ENCODE data around the gene FBN2. TPM values are rescaled to one million over a fixed set of nuclear protein-coding genes. Genes with fewer than 3 reads are reported as not detected.
"Not testable (repeated sequence)": the region's sequence is repeated elsewhere in the genome, so short reads cannot be mapped to it uniquely, and the experiment has no call there.

The FBN2 gene
- total and polyA plus RNA-seq, 9 donors, result 0.23 to 3.5 (median 1.0) TPM

DNA sequence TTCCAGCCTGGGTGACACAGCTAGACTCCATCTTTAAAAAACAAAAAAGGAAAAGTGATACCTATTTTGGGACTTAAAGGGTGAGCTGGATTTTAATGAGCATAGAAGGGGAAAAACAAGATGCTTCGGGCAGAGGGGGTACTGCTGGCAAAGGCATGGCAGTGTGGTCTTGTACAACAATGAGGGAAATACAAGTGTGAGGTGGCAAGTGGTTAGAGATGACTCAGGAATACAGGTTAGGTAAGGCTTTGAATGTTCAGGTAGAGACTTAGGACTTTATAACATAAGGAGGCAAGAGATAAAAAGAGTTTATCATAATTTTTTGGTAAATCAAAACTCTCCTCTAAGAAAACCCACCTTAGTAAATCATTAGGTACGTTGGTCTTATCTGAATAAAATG, 132.9 kb downstream of the FBN2 start:
- intact Hi-C loops (cut with DNase I), result no loop called here
- 81 to 85% (median 85%) methylated on average over 2 of the region's 2 CpGs for WGBS, 3 donors
- Histone ChIP-seq H3K4me3 (no peak overlapping the region), H3K27ac (no peak overlapping the region), H3K9me3 (no peaks in the 10 kb centered on the region), H3K4me1 (ENCODE audit: insufficient read depth) (peaks cover 1% of the 10 kb centered on the region), H3K27me3 (no peaks in the 10 kb centered on the region), H3K36me3 (no peaks in the 10 kb centered on the region)
- no peak for TF ChIP-seq CTCF (IDR thresholded peaks at IDR 0.05)
- TF ChIP-seq POLR2A (IDR thresholded peaks at IDR 0.05), result no peak
- no peak for TF ChIP-seq EP300 (IDR thresholded peaks at IDR 0.05)
- no peak for DNase-seq

DNA sequence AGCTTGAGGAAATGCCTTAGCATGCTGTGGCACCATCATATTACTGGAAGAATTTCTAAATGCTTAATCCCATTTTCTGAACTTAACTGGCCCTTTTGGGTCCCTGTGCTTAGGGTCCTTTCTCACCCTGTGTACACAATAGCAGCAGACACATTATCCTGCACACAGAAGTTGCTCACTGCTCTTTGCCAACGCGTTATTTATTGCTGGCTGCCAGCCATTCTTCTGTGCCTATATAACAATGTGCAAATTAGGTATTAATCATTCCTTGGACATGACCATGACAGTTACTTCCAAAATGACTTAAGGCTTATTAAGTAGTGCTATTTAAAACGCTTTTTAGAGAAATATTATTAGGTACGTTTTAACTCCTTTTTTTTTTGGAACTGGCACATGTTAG, 134.7 kb downstream of the FBN2 start:
- H3K27ac ChIP-seq, result no peak overlapping the region
- TF ChIP-seq POLR2A (IDR thresholded peaks at IDR 0.05) (no peak), CTCF (IDR thresholded peaks at IDR 0.05) (no peak), EP300 (IDR thresholded peaks at IDR 0.05) (no peak)
- no peak overlapping the region for H3K4me3 ChIP-seq
- peaks cover 1% of the 10 kb centered on the region for H3K4me1 ChIP-seq (ENCODE audit: insufficient read depth)
- H3K27me3 ChIP-seq, result no peaks in the 10 kb centered on the region
- no peak for DNase-seq
- H3K9me3 ChIP-seq, result no peaks in the 10 kb centered on the region
- intact Hi-C loops (cut with DNase I), result no loop called here
- WGBS, 3 donors, result 54 to 78% (median 71%) methylated on average over 4 of the region's 4 CpGs
- no peaks in the 10 kb centered on the region for H3K36me3 ChIP-seq

GRCh38 chr5:128402506-128402905, 135.5 kb downstream of the FBN2 start:
- intact Hi-C loops (cut with DNase I), result no loop called here
- H3K27me3 ChIP-seq, result no peaks in the 10 kb centered on the region
- H3K9me3 ChIP-seq, result no peaks in the 10 kb centered on the region
- WGBS, 3 donors, result 83 to 91% (median 87%) methylated on average over 2 of the region's 2 CpGs
- no peak for TF ChIP-seq CTCF (IDR thresholded peaks at IDR 0.05)
- no peak for TF ChIP-seq EP300 (IDR thresholded peaks at IDR 0.05)
- no peak for TF ChIP-seq POLR2A (IDR thresholded peaks at IDR 0.05)
- H3K4me1 ChIP-seq (ENCODE audit: insufficient read depth), result peaks cover 1% of the 10 kb centered on the region
- H3K4me3 ChIP-seq, result no peak overlapping the region
- H3K27ac ChIP-seq, result no peak overlapping the region
- no peak for DNase-seq
- H3K36me3 ChIP-seq, result no peaks in the 10 kb centered on the region

GRCh38 chr5:128400766-128401165, 137.3 kb downstream of the FBN2 start:
- H3K9me3 ChIP-seq; H3K4me1 ChIP-seq (ENCODE audit: insufficient read depth); DNase-seq; H3K36me3 ChIP-seq; H3K4me3 ChIP-seq; H3K27ac ChIP-seq; H3K27me3 ChIP-seq; intact Hi-C loops (cut with DNase I): not testable (repeated sequence)
- 95 to 100% (median 97%) methylated on average over 2 of the region's 2 CpGs for WGBS, 3 donors

DNA sequence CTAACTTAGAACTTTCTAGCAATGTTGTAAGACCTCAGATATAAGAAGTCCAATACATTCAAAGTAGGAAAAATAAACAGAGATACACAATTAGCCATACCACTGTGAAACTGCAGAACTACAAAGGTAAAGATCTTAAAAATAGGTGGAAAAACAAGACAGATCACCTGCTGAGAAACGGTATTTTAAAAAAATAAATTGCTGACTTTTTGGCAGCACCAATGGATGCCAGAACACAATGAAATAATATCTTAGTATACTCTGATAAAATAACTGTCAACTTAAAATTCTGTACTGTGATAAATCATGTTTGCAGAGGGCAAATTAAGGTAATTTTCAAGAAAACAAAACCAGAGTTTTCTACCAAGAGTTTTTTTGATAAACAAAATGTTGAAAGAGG, 138.9 kb downstream of the FBN2 start:
- WGBS, 3 donors, result 50 to 64% (median 56%) methylated on average over 1 of the region's 1 CpG
- no peaks in the 10 kb centered on the region for H3K36me3 ChIP-seq
- intact Hi-C loops (cut with DNase I), result no loop called here
- H3K9me3 ChIP-seq, result no peaks in the 10 kb centered on the region
- H3K27ac ChIP-seq, result no peak overlapping the region
- H3K4me1 ChIP-seq (ENCODE audit: insufficient read depth), result no peaks in the 10 kb centered on the region
- no peak for DNase-seq
- no peak for TF ChIP-seq EP300 (IDR thresholded peaks at IDR 0.05)
- no peak overlapping the region for H3K4me3 ChIP-seq
- H3K27me3 ChIP-seq, result no peaks in the 10 kb centered on the region

- no peaks in the 10 kb centered on the region for H3K36me3 ChIP-seq
- no peak overlapping the region for H3K4me3 ChIP-seq
- H3K9me3 ChIP-seq, result no peaks in the 10 kb centered on the region
- intact Hi-C loops (cut with DNase I), result no loop called here
- no peaks in the 10 kb centered on the region for H3K4me1 ChIP-seq (ENCODE audit: insufficient read depth)
- DNase-seq, result no peak
- no peaks in the 10 kb centered on the region for H3K27me3 ChIP-seq
- 96 to 99% (median 99%) methylated on average over 2 of the region's 2 CpGs for WGBS, 3 donors
- no peak for TF ChIP-seq EP300 (IDR thresholded peaks at IDR 0.05)
- TF ChIP-seq CTCF (IDR thresholded peaks at IDR 0.05), result no peak
- TF ChIP-seq POLR2A (IDR thresholded peaks at IDR 0.05), result no peak
- H3K27ac ChIP-seq, result no peak overlapping the region
These were observed 140.2 kb downstream of the FBN2 start for GRCh38 chr5:128397876-128398275.
